Stimulated activated CD4-positive, alpha-beta T cell treated with anti-CD3 and anti-CD28 coated beads, Interleukin-15, amount 100 ng/mL, for 1 hour (primary cell): ENCODE results near the gene TAOK2.
"Not testable (repeated sequence)": the region's sequence is repeated elsewhere in the genome, so short reads cannot be mapped to it uniquely, and the experiment has no call there.

Experiments
- DNase-seq, 2 donors: peaks; one replicate each; pipeline ENCODE4 v3.0.0-alpha.2; 2020; ENCODE audit warnings: low read depth in 1 of 2, low spot score in 1 of 2

The TAOK2 gene

GRCh38 chr16:29973384-29974246, at the start of gene TAOK2:
Gene TAOK2 (plus strand): TSS chr16:29973868. CDS start chr16:29977773, 3,905 bp downstream.
- DNase-seq: peak; percentile 84 to 85

- DNase-seq: no peak
Measured at GRCh38 chr16:29925105-29925756, 48.4 kb upstream of the TAOK2 start.

GRCh38 chr16:29925781-29926710, 47.6 kb upstream of the TAOK2 start, which contains the start of gene KCTD13:
Gene KCTD13 (minus strand): TSS chr16:29926226. CDS start chr16:29926033, 193 bp downstream.
- DNase-seq: peak; percentile 84 to 93

- DNase-seq: no peak
Measured at GRCh38 chr16:29926711-29927052, 47.0 kb upstream of the TAOK2 start.

- DNase-seq: no peak
Measured at GRCh38 chr16:29927070-29927905, 46.4 kb upstream of the TAOK2 start.

GRCh38 chr16:29931750-29932149, 41.9 kb upstream of the TAOK2 start:
- DNase-seq: not testable (repeated sequence)

- no peak for DNase-seq
Measured at GRCh38 chr16:29940656-29941055, 33.0 kb upstream of the TAOK2 start.

GRCh38 chr16:29943846-29944799, 29.5 kb upstream of the TAOK2 start:
- no peak for DNase-seq

GRCh38 chr16:29947897-29948296, 25.8 kb upstream of the TAOK2 start:
- no peak for DNase-seq

- DNase-seq: no peak
Measured at GRCh38 chr16:29950806-29951461, 22.7 kb upstream of the TAOK2 start.

GRCh38 chr16:29951625-29952365, 21.9 kb upstream of the TAOK2 start:
- DNase-seq: no peak

GRCh38 chr16:29958756-29959155, 14.9 kb upstream of the TAOK2 start:
- DNase-seq: no peak

- no peak for DNase-seq
Measured at GRCh38 chr16:29959293-29959692, 14.4 kb upstream of the TAOK2 start.

- DNase-seq: not testable (repeated sequence)
Measured at GRCh38 chr16:29959821-29960220, 13.8 kb upstream of the TAOK2 start.

- DNase-seq: no peak
Measured at GRCh38 chr16:29961127-29961478, 12.6 kb upstream of the TAOK2 start.

- peak; percentile 94 to 95 for DNase-seq
Measured at GRCh38 chr16:29961479-29962343, 12.0 kb upstream of the TAOK2 start, which contains the start of gene TMEM219. Gene TMEM219 (plus strand): TSS chr16:29962079. CDS start chr16:29963144, 1,065 bp downstream.
